Inferior parietal cortex (tissue), 1 donor: Measurements from ENCODE around the gene HOXA10.

Experiments used
- DNase-seq: peaks from one replicate; pipeline ENCODE4 v3.0.0-alpha.2; 2016; ENCODE audit errors: extremely low spot score

HOXA10 gene

GRCh38 chr7:27173956-27174873, at the start of gene HOXA10:
Gene HOXA10, minus strand, starts transcription at chr7:27174320. Its CDS starts 14 bp downstream, at chr7:27174306.
- no peak for DNase-seq

GRCh38 chr7:27221201-27221797, 47.2 kb upstream of the HOXA10 start:
- DNase-seq: no peak

GRCh38 chr7:27220440-27220955, 46.4 kb upstream of the HOXA10 start:
- no peak for DNase-seq

- no peak for DNase-seq
Measured at GRCh38 chr7:27219821-27220220, 45.7 kb upstream of the HOXA10 start.

GRCh38 chr7:27217951-27218350, 43.8 kb upstream of the HOXA10 start:
- DNase-seq: no peak

GRCh38 chr7:27215356-27215755, 41.2 kb upstream of the HOXA10 start:
- no peak for DNase-seq

- DNase-seq: no peak
Measured at GRCh38 chr7:27214239-27214950, 40.3 kb upstream of the HOXA10 start.

- no peak for DNase-seq
Measured at GRCh38 chr7:27213433-27214238, 39.5 kb upstream of the HOXA10 start.

GRCh38 chr7:27212497-27213432, 38.6 kb upstream of the HOXA10 start:
- no peak for DNase-seq

- no peak for DNase-seq
Measured at GRCh38 chr7:27211764-27212204, 37.7 kb upstream of the HOXA10 start.

- DNase-seq: no peak
Measured at GRCh38 chr7:27211084-27211446, 36.9 kb upstream of the HOXA10 start.

GRCh38 chr7:27210441-27211083, 36.4 kb upstream of the HOXA10 start:
- no peak for DNase-seq

- no peak for DNase-seq
Measured at GRCh38 chr7:27209933-27210440, 35.9 kb upstream of the HOXA10 start.

GRCh38 chr7:27208998-27209397, 34.9 kb upstream of the HOXA10 start:
- DNase-seq: no peak

- no peak for DNase-seq
Measured at GRCh38 chr7:27207348-27207985, 33.3 kb upstream of the HOXA10 start.

- DNase-seq: no peak
Measured at GRCh38 chr7:27205325-27206280, 31.5 kb upstream of the HOXA10 start.

- no peak for DNase-seq
Measured at GRCh38 chr7:27204851-27205322, 30.8 kb upstream of the HOXA10 start.
